IPS-18c (cell line): ENCODE data around the gene TSKS.

Experiments
- H3K4me3 ChIP-seq: 2 replicates; pipeline ENCODE4 v1.7.0; 2013; ENCODE audit warnings: low read depth, mild to moderate bottlenecking, low read length, moderate library complexity; ENCODE audit not compliant: insufficient read depth
- H3K9me3 ChIP-seq: one replicate; pipeline ENCODE4 v1.6.1; 2013; ENCODE audit warnings: mild to moderate bottlenecking, low read length, moderate library complexity; ENCODE audit not compliant: control insufficient read depth, insufficient read depth

Gene TSKS

DNA sequence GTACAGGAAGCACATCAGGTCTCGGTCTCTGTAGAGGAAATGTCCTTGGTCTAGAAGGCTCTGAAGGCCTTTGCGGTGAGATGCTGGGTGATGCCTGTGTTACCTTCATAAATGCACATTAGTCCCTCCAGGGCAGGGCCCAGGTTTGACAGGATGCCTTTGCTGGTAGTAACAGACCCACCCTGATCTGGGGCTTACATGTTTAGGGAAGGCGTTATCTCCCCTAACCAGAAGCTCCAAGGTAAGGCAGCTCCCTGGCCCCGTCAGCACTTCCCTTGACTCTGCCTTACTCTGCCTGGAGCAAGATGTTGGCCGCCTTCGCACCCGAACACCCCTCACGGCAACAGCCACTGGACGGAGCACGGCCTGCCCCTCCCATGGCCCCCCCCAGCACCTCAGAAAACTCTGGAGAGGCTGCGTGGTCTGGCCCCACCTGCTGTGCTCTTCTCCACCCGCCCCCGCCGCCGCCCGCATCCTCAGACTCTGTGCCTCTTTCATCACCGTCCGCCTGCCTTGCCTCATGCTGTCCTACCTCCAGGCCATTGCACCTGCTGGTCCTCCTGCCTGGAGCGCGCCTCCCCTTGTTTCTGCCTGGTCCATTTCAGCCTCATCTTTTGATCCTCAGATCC lies 12.8 kb upstream of the TSKS start:
- Histone ChIP-seq H3K9me3 (no peaks in the 10 kb centered on the region), H3K4me3 (no peak overlapping the region)

DNA sequence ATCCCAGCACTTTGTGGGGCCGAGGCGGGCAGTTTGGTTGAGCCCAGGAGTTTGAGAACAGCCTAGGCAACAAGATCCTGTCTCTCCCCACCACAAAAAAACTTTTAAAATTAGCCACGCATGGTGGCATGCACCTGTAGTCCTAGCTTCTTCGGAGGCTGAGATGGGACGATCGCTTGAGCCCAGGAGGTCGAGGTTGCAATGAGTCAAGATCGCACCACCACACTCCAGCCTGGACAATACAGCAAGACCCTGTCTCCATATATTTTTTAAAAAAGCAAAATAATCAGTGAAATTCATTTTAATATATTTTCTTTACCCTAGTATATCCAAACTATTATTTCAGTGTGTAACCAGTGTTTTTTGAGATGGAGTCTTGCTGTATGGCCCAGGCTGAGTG lies 11.9 kb upstream of the TSKS start:
- H3K9me3 ChIP-seq = no peaks in the 10 kb centered on the region
- H3K4me3 ChIP-seq = no peak overlapping the region

DNA sequence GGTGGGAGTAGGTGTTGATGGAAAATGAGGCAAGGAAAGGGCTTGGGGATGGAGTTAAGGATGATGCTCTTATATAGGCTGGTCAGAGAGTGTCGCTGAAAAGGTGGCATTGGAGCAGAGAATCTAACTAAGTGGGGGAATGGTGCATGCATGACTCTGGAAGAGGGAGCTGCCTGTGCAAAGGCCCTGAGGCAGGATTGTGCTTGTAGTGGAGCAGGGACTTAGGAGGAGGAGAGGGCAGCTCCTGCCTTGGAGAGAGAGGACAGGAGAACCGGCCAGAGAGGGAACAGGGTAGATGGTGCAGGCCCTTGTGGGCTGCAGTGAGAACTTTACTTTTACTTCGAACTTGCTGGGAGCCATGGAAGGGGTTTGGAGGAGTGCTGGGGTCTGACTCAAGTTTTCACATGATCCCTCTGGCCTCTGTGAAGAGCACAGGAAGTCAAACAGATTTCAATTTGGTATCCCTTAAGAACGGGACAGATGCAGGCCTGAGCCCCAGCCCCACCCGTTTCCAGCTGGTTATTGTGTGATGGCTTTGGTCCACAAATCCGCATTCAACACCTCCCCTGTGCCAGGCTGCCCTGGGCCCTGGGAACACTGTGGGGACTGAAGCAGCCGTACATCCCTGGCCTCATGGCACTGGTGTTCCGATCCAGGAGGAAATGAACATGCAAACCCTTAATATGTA lies 10.7 kb upstream of the TSKS start:
- Histone ChIP-seq H3K9me3 (no peaks in the 10 kb centered on the region), H3K4me3 (no peak overlapping the region)

DNA sequence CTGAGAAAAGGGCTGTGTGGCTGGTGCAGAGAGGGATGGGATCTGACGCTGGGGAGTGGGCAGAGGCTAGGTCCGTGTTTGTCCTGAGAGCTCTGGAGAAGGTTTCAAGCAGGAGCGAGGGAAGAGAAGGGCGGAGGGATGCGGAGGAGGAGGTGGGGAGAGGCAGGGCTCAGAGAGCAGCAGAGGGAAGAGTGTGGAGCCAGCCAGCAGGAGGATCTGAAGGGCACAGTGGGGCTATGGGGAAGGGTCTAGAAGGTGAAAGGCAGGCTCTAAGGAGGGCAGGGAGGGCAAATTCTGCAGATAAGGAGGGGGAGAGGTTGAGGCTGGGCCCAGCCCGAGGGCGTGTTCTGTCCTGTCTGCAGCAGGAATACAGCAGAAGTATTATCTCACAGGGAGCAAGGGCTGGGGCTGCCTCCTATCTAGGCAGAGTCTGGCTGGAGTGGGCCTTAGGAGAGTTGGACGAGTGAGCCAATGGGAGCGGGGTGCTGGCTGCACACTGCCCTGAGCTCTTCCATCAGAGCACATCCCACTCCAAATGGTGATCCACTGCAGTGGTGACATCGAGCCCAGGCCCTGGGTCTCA lies 9.8 kb upstream of the TSKS start:
- H3K4me3 ChIP-seq = no peak overlapping the region
- H3K9me3 ChIP-seq = no peaks in the 10 kb centered on the region

DNA sequence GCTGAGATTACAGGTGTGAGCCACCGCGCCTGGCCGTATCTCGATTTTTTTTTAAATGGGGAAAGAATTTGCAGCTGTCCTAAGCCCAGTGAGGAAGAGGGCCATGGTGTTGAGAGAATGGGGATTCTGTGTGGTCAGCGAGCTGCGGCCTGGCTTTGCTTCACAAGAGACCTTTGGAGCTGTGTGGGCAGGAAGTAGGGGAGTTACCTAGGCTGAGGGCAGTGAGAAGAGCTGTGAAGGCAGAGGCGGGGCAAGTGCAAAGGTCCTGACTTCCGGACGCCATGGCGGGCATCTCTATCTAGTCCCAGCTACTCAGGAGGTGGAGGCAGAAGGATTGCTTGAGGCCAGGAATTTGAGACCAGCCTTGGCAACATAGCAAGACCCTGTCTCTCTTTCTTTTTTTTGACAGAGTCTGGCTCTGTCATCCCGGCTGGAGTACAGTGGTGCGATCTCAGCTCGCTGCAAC lies 8.6 kb upstream of the TSKS start:
- Histone ChIP-seq H3K9me3 (no peaks in the 10 kb centered on the region), H3K4me3 (no peak overlapping the region)

DNA sequence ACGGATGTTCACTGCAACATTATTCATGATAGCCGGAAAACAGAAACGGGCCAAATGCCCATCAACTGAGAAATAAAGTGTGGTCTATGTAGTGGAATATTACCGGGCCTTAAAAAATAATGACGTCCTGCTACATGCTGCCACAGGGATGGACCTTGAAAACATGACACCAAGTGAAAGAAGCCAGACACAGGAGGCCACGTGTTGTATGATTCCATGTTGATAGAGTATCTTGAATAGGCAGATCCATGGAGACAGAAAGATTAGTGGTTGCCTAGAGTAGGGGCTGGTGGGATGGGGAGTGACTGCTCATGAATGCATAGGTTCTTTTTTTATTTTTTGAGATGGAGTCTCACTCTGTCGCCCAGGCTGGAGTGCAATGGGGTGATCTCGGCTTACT lies 7.4 kb upstream of the TSKS start:
- Histone ChIP-seq H3K9me3 (no peaks in the 10 kb centered on the region), H3K4me3 (no peak overlapping the region)

DNA sequence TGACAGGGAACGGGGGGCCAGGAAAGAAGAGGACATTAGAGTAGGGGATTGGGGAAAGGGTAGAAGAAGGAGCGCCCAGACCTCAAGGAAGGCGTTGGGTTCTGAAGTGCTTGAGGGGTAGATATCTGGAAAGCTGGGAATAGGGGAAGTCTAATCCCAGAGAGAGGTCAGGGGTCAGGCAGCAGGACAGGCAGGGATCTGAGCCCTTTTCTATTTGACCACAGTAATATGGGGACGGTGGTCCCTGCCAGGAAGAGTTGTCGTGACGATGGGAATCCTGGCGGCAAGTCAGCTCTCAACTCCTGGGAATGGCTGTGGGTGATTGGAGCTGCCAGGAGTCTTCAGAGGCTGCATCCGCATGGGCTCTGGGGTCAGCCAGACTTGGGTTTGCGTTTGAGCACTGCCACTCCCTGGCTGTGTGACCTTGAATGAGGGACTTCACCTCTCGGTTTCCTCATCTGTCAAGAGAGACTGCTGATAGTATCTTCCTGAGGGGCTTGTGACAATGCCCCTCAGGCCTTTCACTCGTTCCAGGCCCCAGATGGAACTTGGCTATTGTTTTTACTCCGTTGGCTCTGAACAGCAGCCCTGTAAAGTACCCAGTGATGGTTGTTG lies 5.0 kb upstream of the TSKS start:
- peak overlapping the region; percentile 81 for H3K4me3 ChIP-seq
- no peaks in the 10 kb centered on the region for H3K9me3 ChIP-seq

DNA sequence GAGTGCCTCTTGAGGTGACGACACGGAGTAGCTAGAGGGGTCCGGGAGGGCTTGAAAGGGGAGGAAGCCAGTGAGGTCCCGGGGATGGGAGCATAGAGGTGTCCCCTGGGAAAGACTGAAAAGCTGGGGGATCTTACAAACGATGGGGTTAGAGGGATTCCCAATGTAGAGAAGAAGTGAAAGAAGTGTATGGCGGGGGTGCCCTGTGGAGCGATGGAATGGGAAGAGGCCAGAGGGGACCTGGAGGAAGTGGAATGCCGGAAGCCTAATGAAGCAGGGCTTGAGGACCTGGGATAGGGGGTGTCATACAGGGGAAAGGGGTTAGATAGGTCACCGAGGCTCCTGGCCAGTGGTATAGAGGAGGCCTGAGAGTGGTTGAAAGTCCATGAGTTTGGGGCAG lies 4.3 kb upstream of the TSKS start:
- Histone ChIP-seq H3K9me3 (no peaks in the 10 kb centered on the region), H3K4me3 (peak overlapping the region; percentile 81)

DNA sequence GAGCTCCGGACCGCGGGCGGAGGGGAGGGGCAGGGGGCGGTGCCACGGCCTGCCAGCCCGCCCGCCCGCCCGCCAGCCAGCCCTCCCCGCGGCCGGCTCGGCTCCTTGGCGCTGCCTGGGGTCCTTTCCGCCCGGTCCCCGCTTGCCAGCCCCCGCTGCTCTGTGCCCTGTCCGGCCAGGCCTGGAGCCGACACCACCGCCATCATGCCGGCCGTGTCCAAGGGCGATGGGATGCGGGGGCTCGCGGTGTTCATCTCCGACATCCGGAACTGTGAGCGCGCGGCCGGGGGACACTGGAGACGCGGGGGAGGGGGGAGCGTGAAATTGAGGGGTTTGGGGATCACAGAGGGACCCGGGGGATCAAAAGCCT lies 3.8 kb upstream of the TSKS start, which contains the start of gene AP2A1:
TSS of gene AP2A1 (plus strand) at position 72 of the 370 bp plus-strand sequence. CDS start at position 205, 133 bp downstream.
- Histone ChIP-seq H3K4me3 (peak within 1 kb of the TSS; percentile 81), H3K9me3 (no peaks in the 10 kb centered on the region)

DNA sequence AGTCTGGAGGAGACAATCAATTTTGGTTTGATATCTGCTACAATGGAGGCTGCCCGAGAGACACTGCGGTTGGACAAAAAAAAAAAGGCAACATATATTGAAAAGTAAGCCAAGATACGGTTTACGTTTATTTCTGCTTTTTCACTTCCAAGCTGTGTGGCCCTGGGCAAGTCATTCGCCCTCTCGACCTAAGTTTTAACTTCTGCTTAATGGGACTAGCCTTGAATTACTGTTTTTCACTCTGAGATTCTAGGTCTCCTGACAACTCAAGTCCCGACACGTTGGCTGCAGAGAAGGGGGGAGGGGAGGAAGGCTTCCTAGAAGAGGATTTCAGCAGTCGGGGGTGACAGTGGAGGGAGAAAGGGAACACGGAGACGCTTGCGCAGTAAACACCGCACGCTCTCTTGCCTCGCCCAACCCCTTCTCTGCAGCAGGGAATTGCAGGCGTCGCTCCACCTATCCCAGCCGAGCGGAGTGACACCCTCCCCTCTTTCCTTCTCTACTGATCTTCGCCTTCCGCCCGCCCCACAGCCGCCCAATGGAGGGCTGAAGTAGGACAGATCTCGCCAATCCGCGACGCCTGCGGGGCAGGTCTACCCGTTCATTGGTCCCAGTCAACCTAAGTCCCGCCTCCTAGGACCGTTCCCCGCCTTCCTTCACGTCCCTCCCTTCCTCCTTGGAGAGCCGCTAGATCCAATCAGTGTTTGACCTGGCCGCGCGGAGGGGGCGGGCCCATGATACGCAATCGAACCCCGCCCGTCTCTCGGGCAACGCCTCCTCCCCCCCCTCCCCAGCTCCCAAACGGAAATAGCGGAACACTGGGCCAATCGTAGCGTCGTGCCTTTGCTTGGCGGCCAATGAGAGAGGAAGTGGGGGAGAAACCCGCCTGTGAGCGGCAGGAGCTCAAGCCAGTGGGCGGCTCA lies 3.2 kb upstream of the TSKS start:
- H3K4me3 ChIP-seq = peak overlapping the region; percentile 50; the same call in 1 of the 2 replicates
- H3K9me3 ChIP-seq = no peaks in the 10 kb centered on the region

DNA sequence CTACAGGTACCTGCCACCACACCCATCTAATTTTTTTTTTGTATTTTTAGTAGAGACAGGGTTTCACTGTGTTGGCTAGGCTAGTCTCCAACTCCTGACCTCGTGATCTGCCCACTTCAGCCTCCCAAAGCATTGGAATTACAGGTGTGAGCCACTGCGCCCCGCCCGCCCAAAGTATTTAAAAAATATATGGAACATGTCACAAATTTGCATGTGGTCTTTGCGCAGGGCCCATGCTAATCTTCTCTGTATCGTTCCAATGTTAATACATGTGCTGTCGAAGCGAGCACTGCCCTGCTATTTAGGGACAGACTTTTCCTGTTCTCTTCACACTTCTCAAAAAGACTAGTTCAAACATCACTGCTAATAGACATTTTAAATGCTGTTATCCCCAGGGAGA lies 1.2 kb upstream of the TSKS start:
- H3K9me3 ChIP-seq = no peaks in the 10 kb centered on the region
- no peak overlapping the region for H3K4me3 ChIP-seq

DNA sequence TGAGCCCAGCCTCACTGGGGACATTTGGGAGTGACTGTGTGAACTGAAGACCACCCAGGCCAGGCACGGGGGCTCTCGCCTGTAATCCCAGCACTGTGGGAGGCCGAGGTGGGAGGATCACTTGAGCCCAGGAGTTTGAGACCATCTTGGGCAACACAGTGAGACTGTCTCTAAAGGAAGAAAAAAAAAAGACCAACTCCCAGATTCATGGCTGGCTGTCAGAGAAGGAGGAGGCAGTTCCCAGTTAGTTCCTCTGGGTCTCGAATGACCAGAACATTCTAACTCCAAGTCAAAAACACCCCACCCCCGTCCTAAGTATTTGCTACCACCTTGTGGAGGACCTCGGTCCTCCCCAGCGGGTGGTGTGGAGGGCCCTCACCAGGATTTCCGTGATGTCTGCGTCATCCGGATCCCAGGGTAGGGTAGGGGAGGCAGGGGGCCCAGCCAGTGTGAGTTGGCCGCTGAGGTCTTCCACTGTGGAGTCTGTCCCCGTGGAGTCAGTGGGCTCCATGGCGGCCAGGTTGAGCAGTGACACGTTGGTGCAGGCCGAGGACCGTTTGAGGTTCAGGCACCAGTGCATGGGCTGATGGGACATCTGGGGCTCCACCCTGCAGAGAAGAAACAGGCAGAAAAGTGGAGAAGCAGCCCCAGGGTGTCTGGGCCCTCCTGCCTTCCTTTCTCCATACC lies 1.3 kb downstream of the TSKS start:
- Histone ChIP-seq H3K4me3 (no peak overlapping the region), H3K9me3 (no peaks in the 10 kb centered on the region)

DNA sequence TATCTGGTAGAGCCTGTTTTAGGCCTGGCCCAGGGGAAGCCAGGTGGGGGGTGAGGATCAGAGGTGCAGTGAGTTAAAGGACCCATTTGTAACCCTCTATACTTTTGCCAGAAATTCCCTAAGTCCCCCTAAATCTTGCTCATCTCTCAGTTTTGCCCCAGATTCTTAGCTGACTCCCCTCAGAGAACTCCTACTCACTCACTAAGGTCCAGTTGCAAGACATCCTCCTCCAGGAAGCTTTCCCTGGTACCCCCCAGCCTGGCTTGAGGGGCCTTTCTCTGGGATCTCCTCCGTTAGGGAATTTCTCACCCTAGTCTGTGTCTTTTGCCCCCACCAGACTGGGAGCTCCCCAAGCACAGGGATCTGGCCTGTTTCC lies 1.9 kb downstream of the TSKS start:
- Histone ChIP-seq H3K4me3 (no peak overlapping the region), H3K9me3 (no peaks in the 10 kb centered on the region)

DNA sequence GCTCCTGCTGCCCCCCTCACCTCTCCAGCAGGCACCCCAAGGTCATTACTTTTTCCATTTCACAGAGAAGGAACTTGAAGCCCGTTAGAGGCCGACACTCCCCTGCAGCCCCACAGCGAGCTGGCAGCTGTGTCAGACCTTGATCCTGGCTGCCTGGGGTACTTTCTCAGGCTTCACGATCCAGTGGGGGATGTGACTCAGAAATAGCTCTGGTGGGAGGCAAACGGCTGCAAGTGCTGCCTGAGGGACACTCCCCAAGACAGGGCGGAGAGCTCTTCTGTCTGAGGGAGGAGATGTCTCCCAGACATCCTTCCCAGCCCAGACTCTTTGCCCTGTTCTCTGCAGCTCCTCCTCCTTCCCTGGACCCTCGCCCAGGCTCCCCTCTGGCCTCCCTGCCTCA lies 4.8 kb downstream of the TSKS start:
- Histone ChIP-seq H3K9me3 (peaks cover 2% of the 10 kb centered on the region), H3K4me3 (no peak overlapping the region)

DNA sequence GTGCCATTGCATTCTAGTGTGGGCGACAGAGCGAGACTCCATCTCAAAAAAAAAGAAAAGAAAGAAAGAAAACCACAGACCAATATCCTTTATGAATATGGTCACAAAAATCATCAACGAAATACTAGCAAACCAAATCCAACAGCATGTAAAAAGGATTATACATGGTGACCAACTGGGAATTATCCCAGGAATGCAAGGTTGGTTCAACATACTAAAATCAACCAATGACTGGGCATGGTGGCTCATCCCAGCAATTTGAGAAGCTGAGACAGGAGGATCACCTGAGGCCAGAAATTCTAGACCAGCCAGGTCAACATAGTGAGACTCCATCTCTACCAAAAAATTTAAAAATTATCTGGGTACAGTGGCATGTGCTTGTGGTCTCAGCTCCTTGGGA lies 7.2 kb downstream of the TSKS start:
- H3K9me3 ChIP-seq = peaks cover 4% of the 10 kb centered on the region
- H3K4me3 ChIP-seq = no peak overlapping the region

DNA sequence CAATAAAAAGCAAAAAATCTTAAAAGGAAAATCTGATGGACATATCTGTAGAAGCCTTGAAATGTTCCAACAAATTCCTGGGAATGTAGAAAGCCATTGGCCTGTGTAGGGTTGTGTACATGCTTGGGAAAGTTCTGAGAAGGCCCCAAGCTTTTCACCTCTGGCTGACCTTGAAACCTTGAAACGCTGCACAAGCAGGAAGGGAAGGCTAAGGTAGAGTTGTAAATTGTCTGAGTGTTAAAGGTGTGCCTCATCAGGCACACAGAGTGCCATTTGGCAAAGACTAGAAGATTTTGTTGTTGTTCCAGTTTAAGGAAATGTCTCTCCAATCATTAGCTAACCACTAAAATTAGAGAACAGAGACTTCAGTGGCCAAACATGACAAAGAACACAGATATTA lies 10.4 kb downstream of the TSKS start:
- Histone ChIP-seq H3K9me3 (peaks cover 4% of the 10 kb centered on the region), H3K4me3 (no peak overlapping the region)

DNA sequence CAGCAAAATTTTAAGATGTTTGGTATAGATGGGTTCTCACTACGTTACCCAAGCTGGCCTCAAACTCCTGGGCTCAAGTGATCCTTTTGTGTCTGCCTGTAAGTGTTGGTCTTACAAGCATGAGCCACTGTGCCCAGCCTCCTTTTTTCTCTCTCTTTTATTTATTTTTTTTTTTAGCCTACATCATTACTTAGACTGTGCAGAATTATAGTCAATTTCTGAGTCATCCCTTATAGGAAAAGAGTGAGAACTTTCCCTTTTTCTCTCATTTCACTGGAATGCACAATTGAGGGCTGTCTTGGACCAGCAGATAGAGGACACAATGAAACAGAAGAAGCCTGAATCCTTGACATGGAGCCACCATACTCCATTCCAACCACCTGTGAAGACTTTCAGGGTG lies 13.3 kb downstream of the TSKS start:
- Histone ChIP-seq H3K4me3 (no peak overlapping the region), H3K9me3 (peaks cover 2% of the 10 kb centered on the region)
